HL-60 (cell line): ENCODE results near the gene DLG1.

Source experiments
- POLR2AphosphoS5 ChIP-seq: IDR thresholded peaks from 2 replicates; pipeline ENCODE4 v1.6.1; 2012; ENCODE audit warnings: low read depth
- TF ChIP-seq, protein P1 (sequence below): IDR thresholded peaks from one replicate; pipeline ENCODE4 v1.5.1; 2011; ENCODE audit warnings: low read length, control low read depth, inconsistent platforms; ENCODE audit not compliant: insufficient read depth

DNA sequence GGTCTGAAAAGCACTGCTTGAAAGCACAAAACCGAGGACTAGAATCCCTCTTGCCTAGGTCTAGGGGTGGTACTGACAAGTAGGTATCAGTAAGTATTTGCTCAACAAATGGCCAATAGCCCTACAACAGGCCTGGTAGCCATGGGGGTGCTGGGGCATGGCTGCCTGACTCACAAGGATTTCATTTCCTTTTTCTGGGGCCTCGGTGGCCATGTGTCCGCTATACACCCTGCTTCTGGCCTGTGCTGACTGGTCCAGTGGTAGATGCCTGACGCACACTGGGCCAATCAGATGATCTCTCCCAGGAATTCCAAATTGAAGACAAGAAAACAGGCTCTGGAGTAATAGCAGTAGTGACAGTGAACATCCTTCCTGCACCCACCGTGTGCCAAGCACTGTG lies 298.2 kb downstream of the DLG1 start:
- TF ChIP-seq, protein P1, sequence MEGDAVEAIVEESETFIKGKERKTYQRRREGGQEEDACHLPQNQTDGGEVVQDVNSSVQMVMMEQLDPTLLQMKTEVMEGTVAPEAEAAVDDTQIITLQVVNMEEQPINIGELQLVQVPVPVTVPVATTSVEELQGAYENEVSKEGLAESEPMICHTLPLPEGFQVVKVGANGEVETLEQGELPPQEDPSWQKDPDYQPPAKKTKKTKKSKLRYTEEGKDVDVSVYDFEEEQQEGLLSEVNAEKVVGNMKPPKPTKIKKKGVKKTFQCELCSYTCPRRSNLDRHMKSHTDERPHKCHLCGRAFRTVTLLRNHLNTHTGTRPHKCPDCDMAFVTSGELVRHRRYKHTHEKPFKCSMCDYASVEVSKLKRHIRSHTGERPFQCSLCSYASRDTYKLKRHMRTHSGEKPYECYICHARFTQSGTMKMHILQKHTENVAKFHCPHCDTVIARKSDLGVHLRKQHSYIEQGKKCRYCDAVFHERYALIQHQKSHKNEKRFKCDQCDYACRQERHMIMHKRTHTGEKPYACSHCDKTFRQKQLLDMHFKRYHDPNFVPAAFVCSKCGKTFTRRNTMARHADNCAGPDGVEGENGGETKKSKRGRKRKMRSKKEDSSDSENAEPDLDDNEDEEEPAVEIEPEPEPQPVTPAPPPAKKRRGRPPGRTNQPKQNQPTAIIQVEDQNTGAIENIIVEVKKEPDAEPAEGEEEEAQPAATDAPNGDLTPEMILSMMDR, result no peak
- no peak for TF ChIP-seq POLR2AphosphoS5
